Bronchial epithelial cell (primary cell): ENCODE data around the gene MCOLN3. TPM values are rescaled to one million over a fixed set of nuclear protein-coding genes. Genes with fewer than 3 reads are reported as not detected.

Source experiments
- DNase-seq: peaks from one replicate; pipeline ENCODE4 v3.0.0-alpha.2; 2010; ENCODE audit warnings: low read depth
- FAIRE-seq: peaks from 2 replicates; lab custom pipeline; 2011; peaks lifted over from hg19 to GRCh38; lab: Jason Lieb, UNC
- H3K27me3 ChIP-seq: 2 replicates; pipeline ENCODE4 v1.5.1; 2011; ENCODE audit warnings: low read length; ENCODE audit not compliant: control insufficient read depth, insufficient read depth
- H3K36me3 ChIP-seq: 2 replicates; pipeline ENCODE4 v1.5.1; 2011; ENCODE audit warnings: low read length; ENCODE audit not compliant: control insufficient read depth, insufficient read depth
- H3K4me3 ChIP-seq: 2 replicates; pipeline ENCODE4 v1.5.1; 2011; ENCODE audit warnings: mild to moderate bottlenecking, low read depth, low read length, control low read depth
- CTCF ChIP-seq: IDR thresholded peaks from 2 replicates; pipeline ENCODE4 v1.5.1; 2011; ENCODE audit warnings: mild to moderate bottlenecking, moderate library complexity, low read length, control low read depth, inconsistent platforms; ENCODE audit not compliant: insufficient read depth, severe bottlenecking
- total RNA-seq: library from RNA; depleted of rRNA; stranded (reverse); fragments of >200 nt; gene quantifications from 2 replicates; pipeline ENCODE4 v1.2.1, GENCODE V29; 2014

The MCOLN3 gene
- total RNA-seq, result 2.4 and 4.6 TPM in 2 replicates

- FAIRE-seq, result no peak
- no peaks in the 10 kb centered on the region for H3K27me3 ChIP-seq
- peak; percentile 18 for DNase-seq
- no peak for TF ChIP-seq CTCF
- no peaks in the 10 kb centered on the region for H3K36me3 ChIP-seq
- peak within 1 kb of the TSS; percentile 56 for H3K4me3 ChIP-seq
Observed at GRCh38 chr1:85048296-85049064, at the start of gene MCOLN3. Gene MCOLN3, minus strand, starts transcription at chr1:85048500. Its CDS starts 3,140 bp downstream, at chr1:85045360.

- no peak for TF ChIP-seq CTCF
- Histone ChIP-seq H3K27me3 (no peaks in the 10 kb centered on the region), H3K4me3 (no peak overlapping the region), H3K36me3 (no peaks in the 10 kb centered on the region)
- FAIRE-seq (peak; percentile 96), DNase-seq (peak; percentile 36)
Observed at GRCh38 chr1:85093644-85094043, 45.3 kb upstream of the MCOLN3 start.

GRCh38 chr1:85091671-85092280 lies 43.5 kb upstream of the MCOLN3 start:
- H3K36me3 ChIP-seq, result no peaks in the 10 kb centered on the region
- no peak overlapping the region for H3K4me3 ChIP-seq
- H3K27me3 ChIP-seq, result no peaks in the 10 kb centered on the region
- TF ChIP-seq CTCF, result no peak
- peak; percentile 79 for DNase-seq
- FAIRE-seq, result no peak

DNA sequence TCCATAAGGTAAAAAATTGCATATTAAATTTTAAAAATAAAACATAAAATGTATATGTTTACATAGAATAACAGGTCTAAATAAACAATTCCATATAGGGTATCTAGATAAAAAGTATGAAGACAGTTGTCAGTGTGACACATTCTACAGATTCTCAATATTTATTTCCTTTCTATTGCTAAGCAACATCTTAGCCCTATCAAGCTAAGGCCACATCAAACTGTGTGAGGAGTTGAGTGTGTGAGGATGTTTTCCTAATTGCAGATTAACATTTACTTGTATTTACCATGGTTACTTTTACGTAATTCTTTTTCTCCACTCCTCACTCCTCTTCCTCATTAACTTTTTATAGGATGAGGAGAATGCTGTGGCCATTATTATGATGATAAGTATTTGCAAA lies 41.9 kb upstream of the MCOLN3 start:
- no peak for TF ChIP-seq CTCF
- DNase-seq (no peak), FAIRE-seq (no peak)
- Histone ChIP-seq H3K27me3 (no peaks in the 10 kb centered on the region), H3K36me3 (no peaks in the 10 kb centered on the region), H3K4me3 (no peak overlapping the region)

DNA sequence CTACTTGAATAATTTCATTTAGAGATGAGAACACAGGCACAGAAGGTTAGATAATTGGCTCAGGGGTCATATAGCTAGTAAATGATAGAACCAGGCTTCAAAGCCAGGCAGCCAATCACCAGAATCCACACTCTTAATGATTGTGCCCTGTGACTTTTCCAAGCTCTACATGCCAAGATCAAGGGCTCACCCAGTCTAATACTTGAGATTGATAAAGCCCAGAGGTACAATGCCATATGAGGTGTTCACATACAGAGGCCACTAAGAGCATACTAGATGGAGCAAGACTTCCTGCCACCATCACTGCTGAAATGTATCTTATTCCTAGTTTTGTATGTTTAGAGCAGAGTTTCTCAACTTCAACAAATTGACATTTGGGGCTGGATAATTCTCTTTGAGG lies 40.9 kb upstream of the MCOLN3 start:
- H3K4me3 ChIP-seq, result no peak overlapping the region
- no peak for DNase-seq
- no peak for FAIRE-seq
- no peaks in the 10 kb centered on the region for H3K36me3 ChIP-seq
- no peak for TF ChIP-seq CTCF
- H3K27me3 ChIP-seq, result no peaks in the 10 kb centered on the region
